Measurements from ENCODE around the gene GUCA1A.

GUCA1A gene

DNA sequence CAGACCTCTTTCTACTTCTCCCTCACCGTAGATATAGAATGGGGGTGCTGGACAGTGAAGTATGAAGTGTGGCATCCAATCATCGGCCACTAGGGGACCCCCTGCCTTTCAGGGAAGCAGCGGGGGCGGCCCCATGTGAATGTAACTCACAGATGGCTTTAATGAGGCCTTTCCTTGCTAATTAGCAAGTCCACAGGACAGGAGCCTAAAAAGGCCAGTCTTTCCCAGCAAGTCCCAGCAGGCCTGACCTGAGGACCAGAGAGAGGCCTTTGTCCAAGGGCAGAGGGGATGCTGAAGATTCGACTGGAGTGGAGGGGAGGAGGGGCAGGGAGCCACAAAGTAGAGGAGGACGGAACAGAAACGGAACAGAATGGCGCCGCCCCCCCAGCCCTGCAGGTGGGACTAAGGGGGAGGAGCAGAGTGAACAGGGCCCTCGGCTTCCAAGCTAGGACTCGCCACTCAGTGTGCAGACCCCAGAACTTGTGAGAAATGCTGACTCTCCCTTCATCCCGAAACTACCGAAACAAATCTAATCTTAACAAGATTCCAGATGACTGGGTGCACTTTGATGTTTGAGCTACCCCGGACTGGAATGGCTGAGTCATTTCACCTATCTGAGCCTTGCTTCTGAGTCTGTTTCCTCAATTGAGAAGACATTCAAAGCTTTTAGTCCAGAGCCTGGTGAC is 36.5 kb upstream of the GUCA1A start:
- TF ChIP-seq, protein P1, sequence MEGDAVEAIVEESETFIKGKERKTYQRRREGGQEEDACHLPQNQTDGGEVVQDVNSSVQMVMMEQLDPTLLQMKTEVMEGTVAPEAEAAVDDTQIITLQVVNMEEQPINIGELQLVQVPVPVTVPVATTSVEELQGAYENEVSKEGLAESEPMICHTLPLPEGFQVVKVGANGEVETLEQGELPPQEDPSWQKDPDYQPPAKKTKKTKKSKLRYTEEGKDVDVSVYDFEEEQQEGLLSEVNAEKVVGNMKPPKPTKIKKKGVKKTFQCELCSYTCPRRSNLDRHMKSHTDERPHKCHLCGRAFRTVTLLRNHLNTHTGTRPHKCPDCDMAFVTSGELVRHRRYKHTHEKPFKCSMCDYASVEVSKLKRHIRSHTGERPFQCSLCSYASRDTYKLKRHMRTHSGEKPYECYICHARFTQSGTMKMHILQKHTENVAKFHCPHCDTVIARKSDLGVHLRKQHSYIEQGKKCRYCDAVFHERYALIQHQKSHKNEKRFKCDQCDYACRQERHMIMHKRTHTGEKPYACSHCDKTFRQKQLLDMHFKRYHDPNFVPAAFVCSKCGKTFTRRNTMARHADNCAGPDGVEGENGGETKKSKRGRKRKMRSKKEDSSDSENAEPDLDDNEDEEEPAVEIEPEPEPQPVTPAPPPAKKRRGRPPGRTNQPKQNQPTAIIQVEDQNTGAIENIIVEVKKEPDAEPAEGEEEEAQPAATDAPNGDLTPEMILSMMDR (IDR thresholded peaks at IDR 0.05; ENCODE audit: low read depth, low read length), result peak; percentile 76
- TF ChIP-seq MYC (IDR thresholded peaks at IDR 0.05; ENCODE audit: low read depth, low read length) (no peak), MAX (IDR thresholded peaks at IDR 0.05; ENCODE audit: low read depth, low read length) (no peak)
- peak; percentile 68 for DNase-seq (ENCODE audit: low read depth)
- H3K4me3 ChIP-seq (ENCODE audit: low read depth, low read length), result no peak overlapping the region

GRCh38 chr6:42137194-42137753 is 35.9 kb upstream of the GUCA1A start:
- no peak for DNase-seq (ENCODE audit: low read depth)
- TF ChIP-seq MAX (IDR thresholded peaks at IDR 0.05; ENCODE audit: low read depth, low read length) (no peak), POLR2A (IDR thresholded peaks at IDR 0.05; ENCODE audit: extremely low read depth, insufficient read length) (no peak), MYC (IDR thresholded peaks at IDR 0.05; ENCODE audit: low read depth, low read length) (no peak)
- TF ChIP-seq, protein P1 (IDR thresholded peaks at IDR 0.05; ENCODE audit: low read depth, low read length), result no peak
- H3K4me3 ChIP-seq (ENCODE audit: low read depth, low read length), result no peak overlapping the region

GRCh38 chr6:42138190-42138589 is 35.0 kb upstream of the GUCA1A start:
- TF ChIP-seq MAX (IDR thresholded peaks at IDR 0.05; ENCODE audit: low read depth, low read length) (no peak), MYC (IDR thresholded peaks at IDR 0.05; ENCODE audit: low read depth, low read length) (no peak), POLR2A (IDR thresholded peaks at IDR 0.05; ENCODE audit: extremely low read depth, insufficient read length) (no peak)
- TF ChIP-seq, protein P1 (IDR thresholded peaks at IDR 0.05; ENCODE audit: low read depth, low read length), result no peak
- no peak overlapping the region for H3K4me3 ChIP-seq (ENCODE audit: low read depth, low read length)
- no peak for DNase-seq (ENCODE audit: low read depth)

- no peak overlapping the region for H3K4me3 ChIP-seq (ENCODE audit: low read depth, low read length)
- TF ChIP-seq MAX (IDR thresholded peaks at IDR 0.05; ENCODE audit: low read depth, low read length), result no peak
- TF ChIP-seq MYC (IDR thresholded peaks at IDR 0.05; ENCODE audit: low read depth, low read length), result no peak
- TF ChIP-seq POLR2A (IDR thresholded peaks at IDR 0.05; ENCODE audit: extremely low read depth, insufficient read length), result no peak
- TF ChIP-seq, protein P1 (IDR thresholded peaks at IDR 0.05; ENCODE audit: low read depth, low read length), result no peak
- DNase-seq (ENCODE audit: low read depth), result no peak
Observed at GRCh38 chr6:42138630-42139619, 34.2 kb upstream of the GUCA1A start.

- TF ChIP-seq MAX (IDR thresholded peaks at IDR 0.05; ENCODE audit: low read depth, low read length) (peak; percentile 61), MYC (IDR thresholded peaks at IDR 0.05; ENCODE audit: low read depth, low read length) (no peak)
- DNase-seq (ENCODE audit: low read depth), result peak; percentile 79
- no peak overlapping the region for H3K4me3 ChIP-seq (ENCODE audit: low read depth, low read length)
Observed at GRCh38 chr6:42140032-42140431, 33.1 kb upstream of the GUCA1A start.
